ENCODE data around the gene CHD3.

DNA sequence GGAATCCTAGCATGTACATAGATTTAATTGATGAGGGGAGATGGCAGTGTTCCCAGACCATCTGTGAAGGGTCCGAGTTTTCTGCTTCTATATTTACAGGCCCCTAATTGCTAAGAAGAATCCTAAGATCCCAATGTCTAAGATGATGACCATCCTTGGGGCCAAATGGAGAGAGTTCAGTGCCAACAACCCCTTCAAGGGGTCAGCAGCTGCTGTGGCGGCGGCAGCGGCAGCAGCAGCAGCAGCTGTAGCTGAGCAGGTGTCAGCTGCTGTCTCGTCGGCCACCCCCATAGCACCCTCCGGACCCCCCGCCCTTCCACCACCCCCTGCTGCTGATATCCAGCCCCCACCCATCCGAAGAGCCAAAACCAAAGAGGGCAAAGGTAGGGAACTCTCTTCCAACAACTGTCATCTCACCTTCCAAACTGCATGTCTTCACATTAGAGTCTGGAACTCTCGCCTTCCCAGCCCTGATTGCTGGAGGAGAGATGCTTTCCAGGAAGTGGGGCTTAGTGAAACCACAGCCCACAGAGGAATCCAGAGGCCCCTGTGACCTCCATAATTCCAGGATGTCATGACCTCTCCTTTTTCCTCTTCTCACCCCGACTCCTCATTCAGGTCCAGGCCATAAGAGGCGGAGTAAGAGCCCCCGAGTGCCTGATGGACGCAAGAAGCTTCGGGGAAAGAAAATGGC is 4.7 kb downstream of the CHD3 start:
- TF ChIP-seq, protein P1, sequence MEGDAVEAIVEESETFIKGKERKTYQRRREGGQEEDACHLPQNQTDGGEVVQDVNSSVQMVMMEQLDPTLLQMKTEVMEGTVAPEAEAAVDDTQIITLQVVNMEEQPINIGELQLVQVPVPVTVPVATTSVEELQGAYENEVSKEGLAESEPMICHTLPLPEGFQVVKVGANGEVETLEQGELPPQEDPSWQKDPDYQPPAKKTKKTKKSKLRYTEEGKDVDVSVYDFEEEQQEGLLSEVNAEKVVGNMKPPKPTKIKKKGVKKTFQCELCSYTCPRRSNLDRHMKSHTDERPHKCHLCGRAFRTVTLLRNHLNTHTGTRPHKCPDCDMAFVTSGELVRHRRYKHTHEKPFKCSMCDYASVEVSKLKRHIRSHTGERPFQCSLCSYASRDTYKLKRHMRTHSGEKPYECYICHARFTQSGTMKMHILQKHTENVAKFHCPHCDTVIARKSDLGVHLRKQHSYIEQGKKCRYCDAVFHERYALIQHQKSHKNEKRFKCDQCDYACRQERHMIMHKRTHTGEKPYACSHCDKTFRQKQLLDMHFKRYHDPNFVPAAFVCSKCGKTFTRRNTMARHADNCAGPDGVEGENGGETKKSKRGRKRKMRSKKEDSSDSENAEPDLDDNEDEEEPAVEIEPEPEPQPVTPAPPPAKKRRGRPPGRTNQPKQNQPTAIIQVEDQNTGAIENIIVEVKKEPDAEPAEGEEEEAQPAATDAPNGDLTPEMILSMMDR (IDR thresholded peaks at IDR 0.05): no peak
- TF ChIP-seq EZH2 (IDR thresholded peaks at IDR 0.05; ENCODE audit: borderline replicate concordance, insufficient read depth, low read depth, low read length, poor library complexity, severe bottlenecking): no peak

Data from B cell (primary cell).